Measurements from ENCODE around the gene DSC2. TPM values are rescaled to one million over a fixed set of nuclear protein-coding genes. Genes with fewer than 3 reads are reported as not detected.

Gene DSC2
- total RNA-seq, 1 donor from 2014 or later = 4.2 TPM

DNA sequence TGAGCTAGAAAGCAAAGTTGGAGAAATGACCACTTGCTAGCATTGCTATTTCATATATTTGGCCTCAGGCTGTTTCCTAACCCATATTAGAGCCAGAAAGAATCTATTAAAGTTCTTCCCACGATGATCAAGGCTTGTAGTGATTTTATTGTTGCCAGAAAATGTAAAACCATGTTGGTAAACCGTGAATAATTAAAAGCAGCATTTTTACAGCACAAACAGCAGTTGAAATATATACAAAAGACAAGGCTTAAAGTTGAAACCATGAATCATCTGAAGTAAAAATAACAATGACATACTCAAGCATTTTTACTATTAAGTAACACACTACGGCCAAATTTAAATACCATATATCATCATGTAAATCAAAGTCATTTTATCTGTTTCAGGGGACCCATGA, 32.0 kb downstream of the DSC2 start:
- no peak overlapping the region for H3K4me3 ChIP-seq (ENCODE audit: low read length in 3 of 3)
- no peak overlapping the region for H3K9ac ChIP-seq (ENCODE audit: low read depth in 1 of 3, low read length in 3 of 3)
- no peak overlapping the region for H3K27ac ChIP-seq (ENCODE audit: low read depth, low read length)
- H3K4me1 ChIP-seq (ENCODE audit: control insufficient read depth in 3 of 3, insufficient read depth in 3 of 3, low read length in 3 of 3) = no peaks in the 10 kb centered on the region
- no peaks in the 10 kb centered on the region for H3K9me3 ChIP-seq (ENCODE audit: control insufficient read depth in 3 of 3, low read length in 3 of 3)
- H3K36me3 ChIP-seq (ENCODE audit: control insufficient read depth in 3 of 3, insufficient read depth in 3 of 3, low read length in 3 of 3) = no peaks in the 10 kb centered on the region
- no peaks in the 10 kb centered on the region for H3K27me3 ChIP-seq (ENCODE audit: control insufficient read depth in 3 of 3, insufficient read depth in 3 of 3, low read length in 3 of 3)

DNA sequence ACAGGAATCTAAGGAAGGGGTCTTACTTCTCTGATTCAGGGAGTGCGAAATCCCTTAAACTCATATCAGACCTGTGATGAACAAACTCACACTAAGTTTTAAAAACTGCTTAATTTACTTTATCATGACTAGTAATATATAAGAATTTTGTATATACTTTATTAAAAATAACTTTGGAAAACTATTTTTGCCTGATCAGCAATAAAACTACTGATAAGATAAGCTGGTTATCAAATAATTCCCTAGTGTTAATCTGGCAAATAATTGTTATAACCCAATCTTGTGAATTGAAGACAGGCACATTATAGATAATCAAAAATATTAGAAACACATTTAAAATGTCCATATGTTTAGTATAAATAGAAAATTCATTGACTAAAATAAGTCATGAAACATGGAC, 36.0 kb downstream of the DSC2 start:
- H3K36me3 ChIP-seq (ENCODE audit: control insufficient read depth in 3 of 3, insufficient read depth in 3 of 3, low read length in 3 of 3) = no peaks in the 10 kb centered on the region
- H3K4me1 ChIP-seq (ENCODE audit: control insufficient read depth in 3 of 3, insufficient read depth in 3 of 3, low read length in 3 of 3) = no peaks in the 10 kb centered on the region
- H3K27me3 ChIP-seq (ENCODE audit: control insufficient read depth in 3 of 3, insufficient read depth in 3 of 3, low read length in 3 of 3) = no peaks in the 10 kb centered on the region
- H3K9ac ChIP-seq (ENCODE audit: low read depth in 1 of 3, low read length in 3 of 3) = no peak overlapping the region
- H3K27ac ChIP-seq (ENCODE audit: low read depth, low read length) = no peak overlapping the region
- no peaks in the 10 kb centered on the region for H3K9me3 ChIP-seq (ENCODE audit: control insufficient read depth in 3 of 3, low read length in 3 of 3)
- H3K4me3 ChIP-seq (ENCODE audit: low read length in 3 of 3) = no peak overlapping the region

DNA sequence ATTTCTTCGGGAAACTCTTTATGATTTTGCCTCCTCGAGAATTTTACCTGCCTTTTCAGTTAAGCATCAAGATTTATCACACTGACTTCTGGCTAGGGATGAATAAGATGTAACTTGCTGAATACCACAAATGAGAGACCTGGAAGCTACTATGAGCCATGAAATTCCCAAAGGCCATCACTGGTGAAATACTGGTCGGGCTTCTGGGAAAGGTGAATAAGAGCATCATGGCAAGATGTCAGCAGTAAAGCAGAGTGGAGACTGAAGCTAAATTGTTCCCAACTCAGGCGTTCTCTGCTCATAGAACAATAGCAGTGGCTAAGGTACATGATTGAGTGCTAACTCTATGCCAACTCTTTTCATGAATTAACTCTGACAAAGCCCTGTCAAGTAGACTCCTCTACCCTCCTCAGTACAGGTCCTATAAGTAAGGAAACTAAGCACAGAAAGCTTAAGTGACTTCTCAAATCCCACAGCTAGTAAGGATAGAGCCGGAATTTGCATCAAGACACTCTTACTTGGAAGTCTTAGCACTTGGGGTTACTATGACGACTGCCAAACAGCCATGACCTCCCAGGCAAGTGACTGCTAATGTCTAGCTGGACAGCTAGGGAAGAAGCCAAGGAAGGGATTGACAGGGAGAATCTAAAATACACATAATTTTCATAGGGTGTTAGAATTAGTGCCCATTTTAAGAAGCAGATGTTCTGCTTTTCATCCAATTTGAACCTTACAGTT, 37.0 kb downstream of the DSC2 start:
- no peak overlapping the region for H3K27ac ChIP-seq (ENCODE audit: low read depth, low read length)
- no peaks in the 10 kb centered on the region for H3K27me3 ChIP-seq (ENCODE audit: control insufficient read depth in 3 of 3, insufficient read depth in 3 of 3, low read length in 3 of 3)
- no peaks in the 10 kb centered on the region for H3K36me3 ChIP-seq (ENCODE audit: control insufficient read depth in 3 of 3, insufficient read depth in 3 of 3, low read length in 3 of 3)
- no peaks in the 10 kb centered on the region for H3K9me3 ChIP-seq (ENCODE audit: control insufficient read depth in 3 of 3, low read length in 3 of 3)
- H3K9ac ChIP-seq (ENCODE audit: low read depth in 1 of 3, low read length in 3 of 3) = no peak overlapping the region
- no peaks in the 10 kb centered on the region for H3K4me1 ChIP-seq (ENCODE audit: control insufficient read depth in 3 of 3, insufficient read depth in 3 of 3, low read length in 3 of 3)
- no peak overlapping the region for H3K4me3 ChIP-seq (ENCODE audit: low read length in 3 of 3)

DNA sequence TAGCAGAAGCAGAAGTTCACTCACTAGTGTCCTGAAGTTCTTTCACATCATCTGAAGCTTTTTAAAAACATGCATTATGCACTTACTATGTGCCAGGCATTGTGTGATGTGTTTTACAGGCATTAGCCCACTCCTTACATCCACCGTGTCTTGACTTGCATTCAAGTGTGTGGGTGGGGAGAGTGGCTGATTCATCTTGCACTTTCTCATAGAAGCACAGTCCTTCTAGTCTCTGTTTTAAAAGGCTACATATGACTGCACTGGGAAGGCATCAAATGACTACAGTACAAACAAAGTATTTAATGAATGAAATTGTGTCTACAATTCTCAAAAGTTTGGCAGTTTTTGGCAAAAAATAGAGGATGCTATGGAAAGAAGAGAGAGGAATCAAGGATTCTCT, 38.1 kb downstream of the DSC2 start:
- no peak overlapping the region for H3K27ac ChIP-seq (ENCODE audit: low read depth, low read length)
- H3K27me3 ChIP-seq (ENCODE audit: control insufficient read depth in 3 of 3, insufficient read depth in 3 of 3, low read length in 3 of 3) = no peaks in the 10 kb centered on the region
- no peaks in the 10 kb centered on the region for H3K9me3 ChIP-seq (ENCODE audit: control insufficient read depth in 3 of 3, low read length in 3 of 3)
- H3K4me3 ChIP-seq (ENCODE audit: low read length in 3 of 3) = no peak overlapping the region
- H3K9ac ChIP-seq (ENCODE audit: low read depth in 1 of 3, low read length in 3 of 3) = no peak overlapping the region
- H3K36me3 ChIP-seq (ENCODE audit: control insufficient read depth in 3 of 3, insufficient read depth in 3 of 3, low read length in 3 of 3) = no peaks in the 10 kb centered on the region
- H3K4me1 ChIP-seq (ENCODE audit: control insufficient read depth in 3 of 3, insufficient read depth in 3 of 3, low read length in 3 of 3) = no peaks in the 10 kb centered on the region

DNA sequence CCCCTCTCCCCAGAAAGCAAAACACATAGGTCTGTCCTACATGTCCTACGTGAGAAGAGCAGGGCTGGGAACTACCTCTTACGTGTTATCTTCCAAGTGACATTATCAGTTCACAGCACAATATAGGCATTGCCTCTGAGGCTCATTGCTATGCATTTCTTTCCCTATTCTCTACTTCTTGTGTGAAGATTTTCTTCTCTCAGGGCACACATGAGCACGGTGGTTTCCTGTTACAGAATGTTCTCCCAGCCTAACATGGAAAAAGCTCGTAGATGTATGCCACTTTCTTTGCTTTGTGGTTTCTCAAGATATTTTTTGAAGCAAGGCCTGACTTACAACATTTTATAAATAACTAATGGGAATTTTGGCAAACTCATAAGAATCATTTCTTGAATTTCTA, 40.3 kb downstream of the DSC2 start:
- no peaks in the 10 kb centered on the region for H3K4me1 ChIP-seq (ENCODE audit: control insufficient read depth in 3 of 3, insufficient read depth in 3 of 3, low read length in 3 of 3)
- no peaks in the 10 kb centered on the region for H3K9me3 ChIP-seq (ENCODE audit: control insufficient read depth in 3 of 3, low read length in 3 of 3)
- H3K36me3 ChIP-seq (ENCODE audit: control insufficient read depth in 3 of 3, insufficient read depth in 3 of 3, low read length in 3 of 3) = no peaks in the 10 kb centered on the region

DNA sequence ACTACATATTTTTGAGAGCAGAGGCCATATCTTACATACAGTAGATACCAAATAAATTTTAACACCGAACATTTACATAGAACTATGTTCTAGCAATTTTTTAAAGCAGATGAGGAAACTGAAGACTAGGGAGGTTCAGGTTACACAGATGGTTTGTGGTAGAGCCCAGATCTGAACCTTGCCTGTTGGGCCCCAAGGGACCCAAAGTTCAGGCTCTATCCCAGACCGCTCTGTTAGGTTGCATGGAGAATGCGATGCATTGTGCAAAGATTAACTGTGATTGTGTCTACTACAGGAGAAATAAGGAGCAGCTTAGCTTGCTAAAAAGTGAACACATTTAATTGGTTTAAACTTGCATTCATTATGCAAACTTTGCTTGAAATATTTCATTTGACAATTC, 43.3 kb downstream of the DSC2 start:
- H3K4me3 ChIP-seq (ENCODE audit: low read length in 3 of 3) = no peak overlapping the region
- no peak overlapping the region for H3K27ac ChIP-seq (ENCODE audit: low read depth, low read length)
- no peak overlapping the region for H3K9ac ChIP-seq (ENCODE audit: low read depth in 1 of 3, low read length in 3 of 3)
- H3K27me3 ChIP-seq (ENCODE audit: control insufficient read depth in 3 of 3, insufficient read depth in 3 of 3, low read length in 3 of 3) = no peaks in the 10 kb centered on the region
- no peaks in the 10 kb centered on the region for H3K4me1 ChIP-seq (ENCODE audit: control insufficient read depth in 3 of 3, insufficient read depth in 3 of 3, low read length in 3 of 3)
- no peaks in the 10 kb centered on the region for H3K36me3 ChIP-seq (ENCODE audit: control insufficient read depth in 3 of 3, insufficient read depth in 3 of 3, low read length in 3 of 3)
- H3K9me3 ChIP-seq (ENCODE audit: control insufficient read depth in 3 of 3, low read length in 3 of 3) = no peaks in the 10 kb centered on the region

More for the DNA sequence above, 40.3 kb downstream of the DSC2 start:
- no peaks in the 10 kb centered on the region for H3K27me3 ChIP-seq (ENCODE audit: control insufficient read depth in 3 of 3, insufficient read depth in 3 of 3, low read length in 3 of 3)
- no peak overlapping the region for H3K9ac ChIP-seq (ENCODE audit: low read depth in 1 of 3, low read length in 3 of 3)
- no peak overlapping the region for H3K27ac ChIP-seq (ENCODE audit: low read depth, low read length)
- H3K4me3 ChIP-seq (ENCODE audit: low read length in 3 of 3) = no peak overlapping the region

DNA sequence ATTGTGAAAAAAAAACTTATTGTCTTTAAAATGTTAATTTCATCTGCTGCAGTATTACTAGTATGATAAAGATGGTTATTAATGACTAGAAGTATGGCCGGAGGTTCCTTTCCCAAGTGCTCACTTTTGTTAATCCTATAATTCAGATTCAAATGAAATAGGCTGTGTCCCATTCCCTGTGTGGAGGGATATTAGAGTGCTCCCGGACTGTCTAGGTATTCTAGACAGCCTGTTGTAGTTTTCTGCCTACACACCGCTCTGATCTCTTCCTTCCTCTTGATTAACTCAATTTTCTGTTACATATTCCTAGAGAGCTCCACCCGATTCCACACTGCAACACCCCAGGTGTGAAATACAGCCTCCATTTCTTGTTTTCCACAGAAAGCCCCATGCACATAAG, 44.3 kb downstream of the DSC2 start:
- H3K9ac ChIP-seq (ENCODE audit: low read depth in 1 of 3, low read length in 3 of 3) = no peak overlapping the region

DNA sequence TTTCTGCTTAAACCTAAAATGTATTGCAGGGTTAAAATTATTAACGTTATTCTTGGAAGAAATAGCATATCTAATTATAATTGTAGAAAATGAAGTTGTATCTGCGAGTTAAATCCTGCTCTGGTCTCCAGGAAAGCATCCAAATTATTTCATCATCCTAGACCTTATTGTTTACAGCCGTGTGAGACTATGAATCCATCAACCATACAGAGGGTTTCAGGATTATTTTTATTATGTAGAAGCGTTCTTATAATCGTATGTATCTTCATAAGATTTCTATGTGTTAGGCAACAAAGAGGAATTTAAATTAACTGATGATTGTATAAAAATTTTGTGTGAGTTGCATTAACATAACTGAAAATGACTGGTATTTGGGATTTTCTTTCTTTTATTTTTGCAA, 45.2 kb downstream of the DSC2 start:
- H3K27ac ChIP-seq (ENCODE audit: low read depth, low read length) = no peak overlapping the region
- H3K36me3 ChIP-seq (ENCODE audit: control insufficient read depth in 3 of 3, insufficient read depth in 3 of 3, low read length in 3 of 3) = no peaks in the 10 kb centered on the region
- no peaks in the 10 kb centered on the region for H3K9me3 ChIP-seq (ENCODE audit: control insufficient read depth in 3 of 3, low read length in 3 of 3)
- no peak overlapping the region for H3K9ac ChIP-seq (ENCODE audit: low read depth in 1 of 3, low read length in 3 of 3)
- no peaks in the 10 kb centered on the region for H3K4me1 ChIP-seq (ENCODE audit: control insufficient read depth in 3 of 3, insufficient read depth in 3 of 3, low read length in 3 of 3)
- H3K4me3 ChIP-seq (ENCODE audit: low read length in 3 of 3) = no peak overlapping the region
- no peaks in the 10 kb centered on the region for H3K27me3 ChIP-seq (ENCODE audit: control insufficient read depth in 3 of 3, insufficient read depth in 3 of 3, low read length in 3 of 3)

More for the DNA sequence above, 44.3 kb downstream of the DSC2 start:
- Histone ChIP-seq H3K27ac (ENCODE audit: low read depth, low read length) (no peak overlapping the region), H3K27me3 (ENCODE audit: control insufficient read depth in 3 of 3, insufficient read depth in 3 of 3, low read length in 3 of 3) (no peaks in the 10 kb centered on the region), H3K4me1 (ENCODE audit: control insufficient read depth in 3 of 3, insufficient read depth in 3 of 3, low read length in 3 of 3) (no peaks in the 10 kb centered on the region), H3K36me3 (ENCODE audit: control insufficient read depth in 3 of 3, insufficient read depth in 3 of 3, low read length in 3 of 3) (no peaks in the 10 kb centered on the region), H3K4me3 (ENCODE audit: low read length in 3 of 3) (no peak overlapping the region), H3K9me3 (ENCODE audit: control insufficient read depth in 3 of 3, low read length in 3 of 3) (no peaks in the 10 kb centered on the region)

DNA sequence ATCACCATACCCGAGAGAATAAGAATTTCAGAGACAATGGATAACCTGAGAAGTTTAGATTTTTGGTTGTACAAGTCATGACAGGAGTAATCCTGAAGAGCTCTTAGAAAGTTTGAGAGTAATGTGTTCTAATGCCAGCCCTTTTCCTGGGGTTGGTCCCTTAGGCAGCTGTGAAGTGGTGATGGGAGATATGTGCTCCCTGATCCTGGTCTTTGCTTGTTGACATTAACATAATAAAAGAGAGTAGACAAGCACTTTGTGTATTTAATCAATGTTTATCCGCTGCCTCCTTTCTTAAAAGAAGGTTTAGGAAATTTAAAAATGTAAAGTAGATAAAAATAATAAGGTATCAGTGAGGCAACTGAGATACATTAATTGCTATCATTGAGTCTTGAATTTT, 45.9 kb downstream of the DSC2 start:
- Histone ChIP-seq H3K4me1 (ENCODE audit: control insufficient read depth in 3 of 3, insufficient read depth in 3 of 3, low read length in 3 of 3) (no peaks in the 10 kb centered on the region), H3K4me3 (ENCODE audit: low read length in 3 of 3) (no peak overlapping the region), H3K36me3 (ENCODE audit: control insufficient read depth in 3 of 3, insufficient read depth in 3 of 3, low read length in 3 of 3) (no peaks in the 10 kb centered on the region), H3K9me3 (ENCODE audit: control insufficient read depth in 3 of 3, low read length in 3 of 3) (no peaks in the 10 kb centered on the region), H3K27ac (ENCODE audit: low read depth, low read length) (no peak overlapping the region), H3K27me3 (ENCODE audit: control insufficient read depth in 3 of 3, insufficient read depth in 3 of 3, low read length in 3 of 3) (no peaks in the 10 kb centered on the region), H3K9ac (ENCODE audit: low read depth in 1 of 3, low read length in 3 of 3) (no peak overlapping the region)

DNA sequence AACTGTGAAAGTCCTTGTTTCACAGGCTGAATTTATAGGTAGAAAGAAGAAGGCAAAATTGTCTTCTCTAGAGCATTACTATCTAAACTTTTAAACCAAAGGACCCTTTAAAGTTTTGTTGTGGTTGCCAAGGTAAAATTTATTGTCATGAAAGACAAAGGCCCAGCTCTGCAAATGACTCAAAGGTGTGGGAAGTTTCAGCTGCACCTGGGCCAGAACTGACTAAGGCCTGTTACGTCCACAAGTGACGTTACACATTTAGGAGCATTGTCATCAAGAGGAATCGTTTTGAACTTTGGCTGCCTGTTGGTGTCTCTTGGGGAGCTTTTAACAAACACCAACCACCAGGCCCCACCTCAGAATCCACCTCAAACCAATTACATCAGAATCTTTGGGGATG, 51.6 kb downstream of the DSC2 start:
- no peaks in the 10 kb centered on the region for H3K9me3 ChIP-seq (ENCODE audit: control insufficient read depth in 3 of 3, low read length in 3 of 3)
- H3K27me3 ChIP-seq (ENCODE audit: control insufficient read depth in 3 of 3, insufficient read depth in 3 of 3, low read length in 3 of 3) = no peaks in the 10 kb centered on the region
- H3K27ac ChIP-seq (ENCODE audit: low read depth, low read length) = no peak overlapping the region
- no peak overlapping the region for H3K4me3 ChIP-seq (ENCODE audit: low read length in 3 of 3)
- no peak overlapping the region for H3K9ac ChIP-seq (ENCODE audit: low read depth in 1 of 3, low read length in 3 of 3)
- H3K36me3 ChIP-seq (ENCODE audit: control insufficient read depth in 3 of 3, insufficient read depth in 3 of 3, low read length in 3 of 3) = no peaks in the 10 kb centered on the region
- no peaks in the 10 kb centered on the region for H3K4me1 ChIP-seq (ENCODE audit: control insufficient read depth in 3 of 3, insufficient read depth in 3 of 3, low read length in 3 of 3)
